Measurements from ENCODE around the gene GATA3. TPM values are rescaled to one million over a fixed set of nuclear protein-coding genes. Genes with fewer than 3 reads are reported as not detected.
A peak's percentile ranks its signal among the peaks of the same experiment; 100 is the strongest.

Gene GATA3
- 0.69 TPM for total RNA-seq (ENCODE audit: unreplicated experiment)
- long read RNA-seq, result 0 reads

GRCh38 chr10:8054494-8055407 is at the start of gene GATA3:
Gene GATA3 (plus strand): TSS chr10:8054688. CDS start chr10:8055656, 968 bp downstream.
- DNase-seq, result peak; percentile 57
- no peak within 1 kb of the TSS for H3K27ac Mint-ChIP-seq (ENCODE audit: unreplicated experiment)
- no peaks in the 10 kb centered on the region for H3K36me3 Mint-ChIP-seq (ENCODE audit: unreplicated experiment)
- peaks cover 3% of the 10 kb centered on the region for H3K9me3 Mint-ChIP-seq (ENCODE audit: unreplicated experiment)
- peaks cover 8% of the 10 kb centered on the region for H3K4me1 Mint-ChIP-seq (ENCODE audit: low read depth, unreplicated experiment)
- peak within 1 kb of the TSS; percentile 93 for H3K4me3 Mint-ChIP-seq (ENCODE audit: unreplicated experiment)
- H3K27me3 Mint-ChIP-seq (ENCODE audit: unreplicated experiment), result peaks cover 36% of the 10 kb centered on the region
- no peak for TF ChIP-seq CTCF (IDR thresholded peaks at IDR 0.05; ENCODE audit: partially characterized antibody, unreplicated experiment)

GRCh38 chr10:8006274-8006999 is 48.1 kb upstream of the GATA3 start:
- Mint-ChIP-seq H3K4me1 (ENCODE audit: low read depth, unreplicated experiment) (no peaks in the 10 kb centered on the region), H3K27ac (ENCODE audit: unreplicated experiment) (no peak overlapping the region), H3K9me3 (ENCODE audit: unreplicated experiment) (no peaks in the 10 kb centered on the region), H3K36me3 (ENCODE audit: unreplicated experiment) (peaks cover 12% of the 10 kb centered on the region), H3K27me3 (ENCODE audit: unreplicated experiment) (no peaks in the 10 kb centered on the region), H3K4me3 (ENCODE audit: unreplicated experiment) (no peak overlapping the region)
- no peak for DNase-seq
- no peak for TF ChIP-seq CTCF (IDR thresholded peaks at IDR 0.05; ENCODE audit: partially characterized antibody, unreplicated experiment)

GRCh38 chr10:8009031-8009430 is 45.5 kb upstream of the GATA3 start:
- Mint-ChIP-seq H3K27ac (ENCODE audit: unreplicated experiment) (no peak overlapping the region), H3K36me3 (ENCODE audit: unreplicated experiment) (peaks cover 12% of the 10 kb centered on the region), H3K4me3 (ENCODE audit: unreplicated experiment) (no peak overlapping the region), H3K4me1 (ENCODE audit: low read depth, unreplicated experiment) (no peaks in the 10 kb centered on the region), H3K27me3 (ENCODE audit: unreplicated experiment) (peaks cover 3% of the 10 kb centered on the region), H3K9me3 (ENCODE audit: unreplicated experiment) (no peaks in the 10 kb centered on the region)
- DNase-seq, result no peak
- no peak for TF ChIP-seq CTCF (IDR thresholded peaks at IDR 0.05; ENCODE audit: partially characterized antibody, unreplicated experiment)

- TF ChIP-seq CTCF (IDR thresholded peaks at IDR 0.05; ENCODE audit: partially characterized antibody, unreplicated experiment), result no peak
- Mint-ChIP-seq H3K27ac (ENCODE audit: unreplicated experiment) (no peak overlapping the region), H3K4me3 (ENCODE audit: unreplicated experiment) (no peak overlapping the region), H3K4me1 (ENCODE audit: low read depth, unreplicated experiment) (no peaks in the 10 kb centered on the region), H3K27me3 (ENCODE audit: unreplicated experiment) (peaks cover 3% of the 10 kb centered on the region), H3K9me3 (ENCODE audit: unreplicated experiment) (no peaks in the 10 kb centered on the region), H3K36me3 (ENCODE audit: unreplicated experiment) (peaks cover 6% of the 10 kb centered on the region)
- no peak for DNase-seq
Observed at GRCh38 chr10:8013006-8013405, 41.5 kb upstream of the GATA3 start.
